ELR (cell line): ENCODE data around the gene AURKB.
"Not testable (repeated sequence)": the region's sequence is repeated elsewhere in the genome, so short reads cannot be mapped to it uniquely, and the experiment has no call there.

Experiments used
- DNase-seq: peaks from one replicate; pipeline ENCODE4 v3.0.0-alpha.2; 2015; ENCODE audit warnings: low read depth

Gene AURKB

GRCh38 chr17:8224891-8225812 is 14.8 kb upstream of the AURKB start:
- no peak for DNase-seq

GRCh38 chr17:8223356-8224126 is 13.2 kb upstream of the AURKB start:
- peak; percentile 65 for DNase-seq

GRCh38 chr17:8222630-8223355 is 12.4 kb upstream of the AURKB start:
- DNase-seq: peak; percentile 97

GRCh38 chr17:8222380-8222629 is 11.9 kb upstream of the AURKB start:
- DNase-seq: no peak

- DNase-seq: peak; percentile 90
These were observed 11.4 kb upstream of the AURKB start for GRCh38 chr17:8221663-8222379.

- peak; percentile 96 for DNase-seq
These were observed 10.6 kb upstream of the AURKB start for GRCh38 chr17:8220783-8221662.

GRCh38 chr17:8214000-8214399 is 3.6 kb upstream of the AURKB start:
- not testable (repeated sequence) for DNase-seq

GRCh38 chr17:8212312-8213180 is 2.2 kb upstream of the AURKB start:
- no peak for DNase-seq

GRCh38 chr17:8210761-8211458 is 535 bp upstream of the AURKB start:
- peak; percentile 44 for DNase-seq

GRCh38 chr17:8206536-8206935 is 3.8 kb downstream of the AURKB start:
- no peak for DNase-seq

- no peak for DNase-seq
These were observed 5.4 kb downstream of the AURKB start for GRCh38 chr17:8204761-8205555.

- peak; percentile 85 for DNase-seq
These were observed 18.1 kb downstream of the AURKB start for GRCh38 chr17:8192070-8192815.

GRCh38 chr17:8190506-8190905 is 19.9 kb downstream of the AURKB start:
- DNase-seq: no peak

- DNase-seq: peak; percentile 99
These were observed 20.5 kb downstream of the AURKB start, which contains the start of gene BORCS6 for GRCh38 chr17:8189711-8190477. Gene BORCS6 (minus strand): TSS chr17:8190180. CDS start chr17:8190140, 40 bp downstream.

GRCh38 chr17:8189041-8189710 is 21.2 kb downstream of the AURKB start:
- DNase-seq: no peak

- no peak for DNase-seq
These were observed 22.0 kb downstream of the AURKB start for GRCh38 chr17:8188263-8188839.
